ENCODE results near the gene RXFP2.

The RXFP2 gene

GRCh38 chr13:31769575-31769974 lies 30.2 kb downstream of the RXFP2 start:
- DNase-seq = no peak

GRCh38 chr13:31772231-31772630 lies 32.9 kb downstream of the RXFP2 start:
- DNase-seq = no peak

DNA sequence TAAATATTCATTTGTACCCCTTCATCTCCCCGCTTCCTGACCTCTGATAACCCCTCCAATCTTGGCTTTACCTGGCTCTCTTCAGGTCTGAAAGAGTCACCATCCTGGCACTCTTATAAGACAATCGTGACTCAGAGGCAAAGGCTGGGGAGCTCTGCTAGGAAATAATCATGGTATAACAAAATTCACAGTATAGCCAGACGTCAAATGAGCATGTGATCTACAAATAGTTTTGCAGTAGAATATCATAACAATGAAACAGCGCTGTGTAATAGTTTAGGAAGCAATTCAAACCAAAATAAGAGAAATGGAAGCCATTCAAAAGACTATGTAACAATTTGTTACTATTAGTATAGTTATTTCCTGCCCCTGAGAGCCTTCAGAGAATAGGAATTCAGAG lies 34.2 kb downstream of the RXFP2 start:
- DNase-seq = no peak

GRCh38 chr13:31774186-31774750 lies 34.9 kb downstream of the RXFP2 start:
- DNase-seq = no peak

GRCh38 chr13:31775148-31775547 lies 35.8 kb downstream of the RXFP2 start:
- DNase-seq = no peak

- DNase-seq = peak in 3 of 14 donors; percentile 1 to 36 (median 35)
Measured at GRCh38 chr13:31775686-31776085, 36.4 kb downstream of the RXFP2 start.

- DNase-seq = no peak
Measured at GRCh38 chr13:31781064-31781463, 41.7 kb downstream of the RXFP2 start.

- DNase-seq = no peak
Measured at GRCh38 chr13:31786011-31786410, 46.7 kb downstream of the RXFP2 start.

DNA sequence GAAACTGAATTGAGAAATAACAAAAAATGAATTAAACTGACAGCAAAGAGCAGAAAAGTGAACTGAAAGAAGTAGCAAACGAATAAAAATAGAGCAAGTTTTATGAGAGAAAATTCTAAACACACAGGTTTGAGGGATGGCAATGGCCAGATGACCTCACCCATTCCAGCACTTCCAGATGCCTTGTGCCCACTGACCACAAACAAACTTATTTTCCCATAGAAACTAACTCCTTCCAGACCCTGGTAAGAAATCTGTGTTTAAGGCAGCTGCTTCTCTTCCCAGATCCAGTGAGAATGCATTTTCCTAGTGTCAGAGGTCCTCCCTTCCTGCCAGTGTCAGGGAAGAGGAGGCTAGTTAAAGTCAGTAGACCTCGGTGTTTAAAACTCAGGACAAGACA lies 51.7 kb downstream of the RXFP2 start:
- DNase-seq = no peak

DNA sequence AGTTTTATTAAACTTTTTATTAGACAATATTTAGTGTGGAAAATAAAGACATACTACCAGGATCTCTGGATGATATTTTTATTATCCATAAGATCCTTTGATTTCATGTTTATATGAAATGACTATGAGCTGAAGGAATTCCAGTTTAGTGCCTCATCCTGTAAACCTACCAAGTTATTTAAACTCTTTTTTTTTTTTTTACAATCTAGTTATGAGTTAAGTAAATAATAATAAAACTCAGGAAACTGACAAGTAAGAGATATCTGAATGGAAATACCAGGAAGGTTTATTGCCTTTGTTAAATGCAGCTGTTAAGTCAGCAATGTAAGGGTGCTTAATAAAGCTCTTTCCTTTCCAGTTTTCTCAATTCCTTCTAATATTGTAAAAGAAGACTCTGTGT lies 53.9 kb downstream of the RXFP2 start:
- no peak for DNase-seq

DNA sequence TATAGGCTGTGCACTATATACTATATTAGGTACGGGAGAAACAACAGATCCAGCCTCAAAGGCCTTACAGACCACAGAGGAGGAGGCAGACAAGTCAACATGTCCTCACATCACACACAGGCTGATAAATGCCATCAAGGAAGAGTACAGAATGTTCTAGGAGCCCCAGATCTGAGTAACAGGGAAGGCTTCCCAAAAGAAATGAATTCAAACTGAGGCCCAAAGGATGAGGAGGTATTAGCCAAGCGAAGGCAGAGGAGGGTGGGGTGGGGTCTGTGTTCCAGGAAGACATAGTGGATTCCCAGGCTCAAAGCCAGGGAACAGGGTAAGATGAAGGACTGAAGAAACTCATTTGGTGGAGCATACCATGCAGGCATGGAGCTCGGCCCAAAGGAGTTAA lies 55.1 kb downstream of the RXFP2 start:
- DNase-seq = no peak

DNA sequence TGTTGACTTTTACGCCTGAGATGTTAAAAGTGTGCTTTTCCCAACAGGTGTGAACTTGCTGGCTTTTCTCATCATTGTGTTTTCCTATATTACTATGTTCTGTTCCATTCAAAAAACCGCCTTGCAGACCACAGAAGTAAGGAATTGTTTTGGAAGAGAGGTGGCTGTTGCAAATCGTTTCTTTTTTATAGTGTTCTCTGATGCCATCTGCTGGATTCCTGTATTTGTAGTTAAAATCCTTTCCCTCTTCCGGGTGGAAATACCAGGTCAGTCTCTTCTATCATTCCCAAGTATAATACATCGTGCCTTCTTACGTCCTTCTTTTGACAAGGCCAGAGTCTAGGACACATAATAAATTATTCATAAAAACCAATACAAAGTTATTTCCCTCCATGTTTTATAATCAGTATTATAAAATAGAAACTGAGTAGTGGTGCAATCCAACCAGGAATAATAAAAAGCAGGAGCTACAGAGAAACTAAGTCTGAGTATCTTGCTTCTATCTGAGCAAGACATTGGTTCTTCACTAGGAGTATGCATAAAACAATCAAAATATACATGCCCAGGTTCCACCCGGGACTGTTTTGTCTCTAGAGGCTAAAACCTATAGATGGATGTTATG lies 57.9 kb downstream of the RXFP2 start:
- DNase-seq = no peak

DNA sequence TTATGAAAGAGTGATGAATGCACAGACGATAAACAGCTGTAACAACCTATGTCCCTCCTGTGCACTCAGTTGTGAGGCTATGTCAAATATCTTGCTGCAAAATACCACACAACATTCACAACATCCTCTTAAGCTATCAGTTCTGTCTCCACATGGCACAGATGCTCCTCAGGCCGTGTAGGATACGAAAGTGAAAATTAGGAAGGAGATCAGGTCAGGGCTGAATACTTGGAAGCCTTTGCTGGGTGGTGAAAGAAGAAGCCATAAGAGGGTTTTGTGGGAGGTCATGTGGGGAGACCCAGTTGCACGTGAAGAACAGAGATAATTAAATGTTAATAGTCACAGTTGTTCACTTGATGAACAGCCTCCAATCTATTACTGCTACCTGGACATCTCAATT lies 58.9 kb downstream of the RXFP2 start:
- DNase-seq = no peak

- DNase-seq = no peak
Measured at GRCh38 chr13:31801088-31801487, 61.8 kb downstream of the RXFP2 start.

DNA sequence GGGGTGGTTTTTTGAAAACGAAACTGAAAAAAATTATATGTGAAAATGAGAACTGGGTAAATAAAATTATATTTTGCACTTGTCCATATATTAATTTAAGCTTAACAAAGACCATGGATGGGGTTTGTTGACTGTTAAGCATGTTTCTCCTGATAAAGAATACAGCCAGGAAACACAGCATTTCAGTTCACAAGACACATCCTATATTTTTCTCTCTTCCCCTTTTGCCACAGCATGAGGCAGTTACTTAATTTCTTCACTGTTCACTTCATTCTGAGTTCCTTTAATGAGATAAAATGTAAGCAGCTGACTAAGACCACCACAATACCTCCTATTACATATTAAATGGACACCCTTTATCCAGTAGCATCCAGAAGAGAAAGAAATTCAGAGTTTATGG lies 64.0 kb downstream of the RXFP2 start:
- no peak for DNase-seq

- DNase-seq = no peak
Measured at GRCh38 chr13:31805841-31806240, 66.5 kb downstream of the RXFP2 start.

GRCh38 chr13:31807090-31807541 lies 67.8 kb downstream of the RXFP2 start:
- DNase-seq = no peak

GRCh38 chr13:31814536-31814935 lies 75.2 kb downstream of the RXFP2 start:
- no peak for DNase-seq

DNA sequence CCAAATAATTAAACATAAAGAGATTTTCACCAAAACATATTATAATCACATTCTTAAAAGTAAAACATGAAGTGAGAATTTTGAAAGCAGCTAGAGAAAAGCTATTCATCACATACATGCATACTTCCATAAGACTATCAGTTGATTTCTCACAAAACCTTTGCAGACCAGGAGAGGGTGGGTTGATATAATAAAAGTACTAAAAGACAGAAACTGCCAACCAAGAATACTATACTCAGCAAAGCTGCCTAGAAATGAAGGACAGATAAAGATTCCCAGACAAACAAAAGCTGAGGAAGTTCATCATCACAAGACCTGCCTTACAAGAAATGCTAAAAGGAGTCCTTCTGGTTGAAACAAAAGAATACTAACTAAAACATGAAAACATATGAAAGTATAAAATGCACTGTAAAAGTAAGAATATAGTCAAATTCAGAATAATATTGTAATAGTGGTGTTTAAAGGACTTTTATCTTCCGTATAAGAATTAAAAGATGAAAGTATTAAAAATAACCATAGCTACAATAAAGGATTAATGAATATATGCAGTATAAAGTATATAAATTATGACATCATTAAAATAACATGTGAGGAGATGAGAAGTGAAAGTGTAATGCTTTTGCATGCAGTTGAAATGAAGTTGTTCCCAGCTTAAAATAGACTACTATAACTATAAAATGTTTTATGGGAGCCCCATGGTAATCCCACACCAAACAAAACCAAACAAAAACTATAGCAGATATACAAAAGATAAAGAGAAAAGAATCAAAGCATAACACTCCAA lies 76.2 kb downstream of the RXFP2 start:
- no peak for DNase-seq

- no peak for DNase-seq
Measured at GRCh38 chr13:31818236-31818635, 78.9 kb downstream of the RXFP2 start.

- DNase-seq = peak in 1 of 14 donors; percentile 2
Measured at GRCh38 chr13:31824705-31825517, 85.6 kb downstream of the RXFP2 start.

DNA sequence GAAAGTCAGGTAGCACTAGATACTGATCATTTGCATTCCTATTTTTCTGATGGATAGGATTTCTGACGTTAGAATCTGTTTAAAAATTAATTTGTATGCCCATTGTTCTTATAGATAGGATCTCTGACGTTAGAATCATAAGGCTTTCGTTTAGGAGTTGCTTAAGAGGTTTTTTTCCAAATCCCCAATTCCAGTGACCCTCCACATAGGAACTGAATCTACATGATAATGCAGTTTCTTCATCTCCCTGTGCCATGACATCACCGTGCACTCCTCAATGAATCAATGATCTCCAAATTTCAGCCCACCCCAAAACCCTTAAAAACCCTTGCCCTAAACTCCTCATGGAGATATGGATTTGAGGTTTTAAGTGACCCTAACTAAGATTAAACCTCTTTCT lies 87.2 kb downstream of the RXFP2 start:
- DNase-seq = no peak

GRCh38 chr13:31827707-31828106 lies 88.4 kb downstream of the RXFP2 start:
- DNase-seq = no peak

Data from C1 segment of cervical spinal cord (tissue), 14 donors.